KOPT-K1 (cell line): ENCODE measurements around the gene LRRC52.
"Not testable (repeated sequence)": the region's sequence is repeated elsewhere in the genome, so short reads cannot be mapped to it uniquely, and the experiment has no call there.

ENCODE experiments used
- H3K27ac ChIP-seq: fragments of 200-600 bp; sonication (generic); 2 replicates; pipeline ENCODE4 v1.5.1; 2016; ENCODE audit warnings: antibody characterized with exemption, mild to moderate bottlenecking, low read depth, low read length; ENCODE audit not compliant: poor library complexity, severe bottlenecking
- H3K36me3 ChIP-seq: fragments of 200-600 bp; sonication (generic); 2 replicates; pipeline ENCODE4 v1.5.1; 2017; ENCODE audit warnings: antibody characterized with exemption, mild to moderate bottlenecking, low read length, moderate library complexity; ENCODE audit not compliant: insufficient read depth
- H3K9me3 ChIP-seq: fragments of 200-600 bp; sonication (generic); 2 replicates; pipeline ENCODE4 v1.5.1; 2017; ENCODE audit warnings: antibody characterized with exemption, low read length, mild to moderate bottlenecking; ENCODE audit not compliant: insufficient read depth, poor library complexity, severe bottlenecking

LRRC52 gene

GRCh38 chr1:165592945-165593823, 49.4 kb downstream of the LRRC52 start:
- H3K36me3 ChIP-seq = no peaks in the 10 kb centered on the region
- H3K27ac ChIP-seq = no peak overlapping the region
- H3K9me3 ChIP-seq = no peaks in the 10 kb centered on the region

GRCh38 chr1:165595246-165595938, 51.6 kb downstream of the LRRC52 start:
- Histone ChIP-seq H3K27ac (no peak overlapping the region), H3K9me3 (no peaks in the 10 kb centered on the region), H3K36me3 (no peaks in the 10 kb centered on the region)

GRCh38 chr1:165597883-165598675, 54.3 kb downstream of the LRRC52 start:
- H3K9me3 ChIP-seq = no peaks in the 10 kb centered on the region
- H3K36me3 ChIP-seq = no peaks in the 10 kb centered on the region
- peak overlapping the region; percentile 19 for H3K27ac ChIP-seq

GRCh38 chr1:165598676-165599059, 54.9 kb downstream of the LRRC52 start:
- H3K36me3 ChIP-seq = no peaks in the 10 kb centered on the region
- peak overlapping the region; percentile 19 for H3K27ac ChIP-seq
- no peaks in the 10 kb centered on the region for H3K9me3 ChIP-seq

- Histone ChIP-seq H3K9me3 (no peaks in the 10 kb centered on the region), H3K27ac (no peak overlapping the region), H3K36me3 (no peaks in the 10 kb centered on the region)
Measured at GRCh38 chr1:165600793-165601192, 57.0 kb downstream of the LRRC52 start.

- Histone ChIP-seq H3K36me3 (no peaks in the 10 kb centered on the region), H3K27ac (no peak overlapping the region), H3K9me3 (no peaks in the 10 kb centered on the region)
Measured at GRCh38 chr1:165603810-165604209, 60.0 kb downstream of the LRRC52 start.

GRCh38 chr1:165605246-165605645, 61.4 kb downstream of the LRRC52 start:
- H3K9me3 ChIP-seq = no peaks in the 10 kb centered on the region
- H3K36me3 ChIP-seq = no peaks in the 10 kb centered on the region
- H3K27ac ChIP-seq = no peak overlapping the region

GRCh38 chr1:165606676-165607075, 62.9 kb downstream of the LRRC52 start:
- not testable (repeated sequence) for H3K36me3 ChIP-seq, H3K9me3 ChIP-seq, H3K27ac ChIP-seq

GRCh38 chr1:165610866-165611265, 67.1 kb downstream of the LRRC52 start:
- Histone ChIP-seq H3K9me3 (peaks cover 21% of the 10 kb centered on the region), H3K36me3 (no peaks in the 10 kb centered on the region), H3K27ac (no peak overlapping the region)

- no peak overlapping the region for H3K27ac ChIP-seq
- H3K9me3 ChIP-seq = peaks cover 21% of the 10 kb centered on the region
- H3K36me3 ChIP-seq = no peaks in the 10 kb centered on the region
Measured at GRCh38 chr1:165612062-165612461, 68.3 kb downstream of the LRRC52 start.
